Non-pigmented ciliary epithelial cell (primary cell): ENCODE measurements around the gene GSG1.

Experiments
- DNase-seq: peaks from one replicate; pipeline ENCODE4 v3.0.0-alpha.2; 2010; ENCODE audit warnings: low read depth

GSG1 gene

DNA sequence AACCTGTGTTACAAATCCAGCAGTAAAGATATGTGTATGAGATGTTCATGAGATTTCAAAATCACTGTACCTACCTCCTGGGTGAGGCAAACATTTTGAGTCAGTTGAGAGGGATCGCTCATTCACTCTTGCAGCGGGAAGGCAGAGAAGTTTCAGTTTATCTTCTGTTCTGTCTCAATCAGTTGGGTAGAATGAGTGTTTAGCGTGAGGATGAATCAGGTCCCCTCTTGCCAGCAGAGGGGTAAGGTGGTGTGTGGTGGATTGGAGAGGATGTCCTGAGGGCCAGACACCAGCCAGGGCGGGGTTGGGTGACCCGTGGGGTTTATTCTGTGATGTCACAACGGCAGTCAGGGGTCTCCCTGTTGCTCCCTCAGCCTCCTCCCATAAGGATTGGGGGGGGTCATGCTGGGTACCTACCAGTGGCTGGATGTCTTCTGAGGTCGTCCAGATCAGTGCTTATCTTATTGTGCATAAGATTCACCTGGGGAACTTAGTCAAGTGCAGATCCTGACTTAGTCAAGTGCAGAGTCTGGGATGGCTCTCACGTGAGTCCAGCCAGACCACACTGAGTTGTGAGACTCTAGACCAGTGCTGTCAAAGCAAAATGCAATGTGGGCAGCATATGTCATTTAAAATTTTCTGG lies at the start of gene GSG1:
GSG1 (minus strand) TSS at position 277 of the 643 bp plus-strand sequence; CDS start at position 122, 155 bp downstream.
- no peak for DNase-seq

- no peak for DNase-seq
Measured at GRCh38 chr12:13153180-13153579, 49.7 kb upstream of the GSG1 start.

- DNase-seq = no peak
Measured at GRCh38 chr12:13152756-13153155, 49.3 kb upstream of the GSG1 start.

GRCh38 chr12:13152281-13152680 lies 48.8 kb upstream of the GSG1 start:
- no peak for DNase-seq

DNA sequence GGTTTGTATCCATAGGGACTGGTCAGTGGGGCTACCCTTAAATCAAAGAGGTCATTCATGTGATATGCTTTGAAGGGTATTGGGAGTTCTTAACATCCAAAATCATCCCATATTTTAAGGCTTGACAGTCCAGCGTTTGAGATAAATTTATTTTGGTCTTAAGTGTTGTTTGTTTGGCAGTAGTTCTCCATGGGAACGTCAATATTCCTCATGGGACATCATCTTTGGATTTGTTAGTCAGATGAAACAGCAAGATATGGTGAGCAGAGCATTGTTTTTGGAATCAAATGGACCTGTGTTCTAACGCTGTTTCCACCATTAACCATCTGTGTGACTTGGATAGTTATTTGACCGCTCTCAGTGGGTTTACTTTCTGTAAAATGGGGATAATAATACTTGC lies 45.9 kb upstream of the GSG1 start:
- no peak for DNase-seq

DNA sequence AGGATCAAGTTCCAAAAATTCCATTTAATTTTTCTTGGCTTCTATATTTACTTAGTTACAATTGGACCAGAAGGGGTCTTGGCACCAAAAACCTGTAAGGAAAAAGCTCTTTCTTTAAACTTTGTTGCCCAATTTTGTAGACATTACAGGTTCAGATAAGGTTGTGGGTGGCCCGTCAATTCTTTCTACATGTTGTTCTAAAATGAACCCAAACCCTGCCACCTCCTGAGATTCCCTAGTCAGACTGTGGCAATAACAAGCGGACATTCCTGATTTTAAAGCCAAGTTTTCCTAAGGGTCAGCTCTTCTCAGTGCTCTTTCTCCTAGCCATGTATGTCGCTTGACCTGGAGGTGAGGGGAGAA lies 45.0 kb upstream of the GSG1 start:
- DNase-seq = no peak

DNA sequence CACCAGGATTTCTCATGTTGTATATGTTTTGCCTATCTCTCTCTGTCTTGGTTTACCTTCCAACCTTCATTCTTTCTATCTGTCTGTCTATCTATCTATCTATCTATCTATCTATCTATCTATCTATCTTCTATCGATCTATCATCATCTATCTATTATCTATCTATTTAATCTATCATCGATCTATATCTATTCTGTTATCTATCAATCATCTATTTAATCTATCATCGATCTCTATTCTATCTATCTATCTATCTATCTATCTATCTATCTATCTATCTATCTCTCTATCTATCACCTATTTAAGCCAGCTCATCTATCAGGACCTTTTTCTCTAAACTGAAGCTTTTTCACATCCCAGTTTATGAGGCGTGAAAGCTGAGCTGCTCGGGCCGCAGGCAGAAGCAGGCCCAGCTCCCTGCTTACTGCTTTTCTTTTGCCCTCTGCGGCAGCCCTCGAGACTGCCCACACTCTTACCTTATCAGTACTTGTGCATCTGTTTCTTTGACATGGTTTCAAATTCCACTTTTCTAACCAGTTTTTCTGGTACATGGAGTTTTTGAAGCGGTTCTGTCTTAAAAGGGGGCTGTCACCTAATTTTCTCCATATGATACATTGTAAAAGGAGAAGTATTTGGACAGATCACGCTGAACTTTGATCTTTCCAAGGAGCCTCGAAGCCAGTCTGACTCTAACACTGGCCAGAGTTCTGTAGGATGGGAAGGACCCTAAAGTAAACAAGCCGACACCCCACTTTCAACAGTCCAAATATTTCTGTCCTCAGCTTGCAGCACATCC lies 44.4 kb upstream of the GSG1 start:
- DNase-seq = no peak

- no peak for DNase-seq
Measured at GRCh38 chr12:13146336-13146938, 43.0 kb upstream of the GSG1 start.

GRCh38 chr12:13144266-13144828 lies 40.9 kb upstream of the GSG1 start:
- DNase-seq = no peak

- no peak for DNase-seq
Measured at GRCh38 chr12:13142747-13143146, 39.3 kb upstream of the GSG1 start.

- no peak for DNase-seq
Measured at GRCh38 chr12:13141686-13142085, 38.2 kb upstream of the GSG1 start.

- DNase-seq = peak; percentile 79
Measured at GRCh38 chr12:13135371-13136178, 32.1 kb upstream of the GSG1 start.

GRCh38 chr12:13133886-13134285 lies 30.4 kb upstream of the GSG1 start:
- DNase-seq = no peak

DNA sequence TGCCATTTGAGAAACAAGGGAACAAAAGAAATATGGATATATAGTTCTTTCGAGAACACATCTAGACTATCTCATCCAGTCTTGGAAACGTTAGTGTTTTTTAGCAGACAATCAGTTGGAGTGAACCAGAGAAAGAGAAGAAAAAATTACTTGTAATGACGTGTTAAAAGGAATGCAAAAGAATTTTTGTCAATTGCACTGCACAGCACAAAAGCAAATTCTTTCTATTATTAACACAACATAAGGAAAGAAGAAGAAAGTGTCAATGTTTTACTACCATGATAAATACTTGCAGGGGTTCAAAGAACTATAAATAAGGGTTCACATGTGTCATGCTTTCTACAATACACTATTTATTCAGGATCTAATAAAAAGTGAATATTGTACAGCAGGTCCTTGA lies 27.5 kb upstream of the GSG1 start:
- DNase-seq = no peak

DNA sequence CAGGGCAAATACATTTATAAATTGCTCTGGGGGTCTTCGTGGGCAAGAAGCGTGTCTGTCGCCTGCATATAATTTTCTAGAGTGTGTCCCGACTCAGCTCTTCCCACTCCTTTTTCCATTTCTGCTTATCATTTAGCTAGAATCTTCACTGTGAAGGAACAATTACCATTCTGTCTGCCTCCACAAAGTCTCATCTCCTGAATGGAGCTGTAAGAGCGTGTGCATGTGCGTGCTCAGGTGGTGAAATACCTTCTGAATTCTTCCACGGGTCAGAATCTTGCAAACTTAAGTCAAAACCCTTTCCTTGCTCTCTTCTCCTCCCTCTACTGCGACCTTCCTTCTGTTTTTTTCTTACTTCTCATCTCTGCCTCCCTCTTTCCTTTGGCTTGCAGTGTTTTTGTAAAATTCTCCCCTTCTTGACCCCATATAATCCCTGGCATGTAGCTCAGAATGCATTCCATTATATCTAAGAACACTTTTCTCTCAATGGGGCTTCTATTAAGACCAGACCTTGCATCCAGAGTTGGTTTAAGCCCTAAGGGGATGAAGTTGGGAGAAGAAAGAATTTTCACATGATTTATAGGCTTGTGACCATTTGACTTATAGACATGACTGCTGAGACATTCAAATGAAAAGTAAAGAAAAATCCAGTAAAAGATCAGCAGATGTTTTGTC lies 25.0 kb upstream of the GSG1 start:
- no peak for DNase-seq

GRCh38 chr12:13127444-13127843 lies 24.0 kb upstream of the GSG1 start:
- DNase-seq = no peak

DNA sequence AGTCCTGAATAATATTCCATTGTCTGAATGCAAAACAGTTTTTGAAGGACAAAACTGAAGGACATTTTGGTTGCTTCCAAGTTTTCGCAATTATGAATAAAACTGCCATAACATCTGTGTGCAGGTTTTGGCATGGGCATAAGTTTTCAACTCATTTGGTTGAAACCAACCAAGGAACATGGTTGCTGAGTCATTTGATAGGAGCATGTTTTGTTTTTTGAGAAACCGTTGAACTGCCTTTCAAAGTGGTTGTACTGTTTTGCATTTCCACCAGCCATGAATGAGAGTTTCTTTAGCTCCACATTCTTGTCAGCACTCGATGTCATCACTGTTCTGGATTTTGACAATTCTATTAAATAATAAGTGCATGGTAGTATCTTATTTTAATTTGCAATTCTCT lies 23.0 kb upstream of the GSG1 start:
- no peak for DNase-seq

GRCh38 chr12:13125996-13126395 lies 22.5 kb upstream of the GSG1 start:
- no peak for DNase-seq

DNA sequence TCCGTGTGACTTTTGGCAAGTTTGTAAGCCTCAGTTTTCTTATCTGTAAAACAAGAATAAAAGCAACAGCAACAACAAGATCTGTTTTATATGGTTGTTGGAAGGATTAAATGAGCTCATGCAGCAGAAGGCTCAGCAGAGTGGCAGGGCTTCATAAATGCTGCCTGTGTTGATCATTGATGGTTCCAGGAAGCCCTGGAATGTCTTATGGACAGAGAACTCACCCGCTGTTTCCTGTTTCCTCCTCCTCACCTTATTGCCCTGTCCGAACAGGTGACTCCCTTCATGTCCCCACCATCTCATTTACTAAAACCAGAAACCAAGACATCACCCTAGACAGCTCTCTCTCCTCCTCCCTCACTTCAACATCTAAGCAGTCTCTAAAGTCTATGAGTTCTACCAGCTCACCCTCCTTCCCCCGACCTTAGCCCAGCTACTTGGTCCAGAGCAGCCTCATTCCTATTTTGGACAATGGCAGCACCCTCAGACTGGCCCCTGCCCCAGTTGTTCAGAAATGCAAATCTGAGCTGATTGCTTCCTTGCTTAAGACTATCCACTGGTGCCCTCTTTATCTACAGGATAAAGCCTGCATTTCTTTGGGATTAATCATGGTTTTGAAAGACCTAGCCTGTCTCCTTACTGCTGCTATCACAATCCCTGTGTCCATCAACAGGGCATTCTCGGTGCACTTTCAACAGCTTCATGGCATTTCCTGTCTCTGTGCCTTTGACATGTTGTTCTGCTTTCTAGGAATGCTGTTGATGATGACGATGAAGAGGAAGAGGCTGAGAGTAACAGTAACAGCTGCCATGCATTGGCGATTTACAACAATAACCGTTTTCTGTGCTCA lies 21.4 kb upstream of the GSG1 start:
- no peak for DNase-seq

GRCh38 chr12:13121568-13121967 lies 18.1 kb upstream of the GSG1 start:
- no peak for DNase-seq

DNA sequence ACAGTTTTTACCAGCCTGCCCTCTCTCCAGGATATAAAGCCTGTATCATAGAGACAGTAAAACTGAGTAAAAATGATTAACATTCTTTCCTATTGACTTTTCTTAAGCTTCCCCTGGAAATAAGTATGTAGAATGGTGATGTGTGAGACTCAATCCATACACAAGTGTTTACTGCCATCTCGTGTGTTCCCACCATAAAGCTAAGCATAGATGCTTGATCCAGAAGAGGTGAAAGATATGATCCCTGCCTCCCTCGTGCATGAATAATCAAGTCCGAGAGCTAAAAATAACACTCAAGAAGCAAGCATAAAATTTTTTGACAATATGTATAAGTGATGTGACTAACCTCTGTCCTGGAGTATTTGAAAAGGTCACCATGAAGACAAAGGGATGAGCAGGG lies 16.9 kb upstream of the GSG1 start:
- DNase-seq = no peak
